DOHH2 (cell line): ENCODE measurements around the gene STAP2.

Source experiments
- H3F3A ChIP-seq: fragments of 200-600 bp; sonication (generic), shearing (Covaris generic); 2 replicates; pipeline ENCODE4 v1.6.0; 2016; ENCODE audit warnings: antibody characterized with exemption, mild to moderate bottlenecking; ENCODE audit not compliant: control insufficient read depth, insufficient read depth
- H3K27ac ChIP-seq: fragments of 200-600 bp; sonication (generic); 2 replicates; pipeline ENCODE4 v1.5.1; 2014; ENCODE audit warnings: low read depth, mild to moderate bottlenecking, low read length, moderate library complexity
- H3K27me3 ChIP-seq: fragments of 200-600 bp; sonication (generic); 2 replicates; pipeline ENCODE4 v1.6.1; 2014; ENCODE audit warnings: mild to moderate bottlenecking, low read length, mixed read lengths; ENCODE audit not compliant: control insufficient read depth
- H3K36me3 ChIP-seq: fragments of 200-600 bp; sonication (generic); 2 replicates; pipeline ENCODE4 v1.6.1; 2014; ENCODE audit warnings: mild to moderate bottlenecking, low read length, moderate library complexity, mixed read lengths; ENCODE audit not compliant: control insufficient read depth
- H3K4me1 ChIP-seq: fragments of 200-600 bp; sonication (generic); 2 replicates; pipeline ENCODE4 v1.6.1; 2014; ENCODE audit warnings: mild to moderate bottlenecking, low read length, mixed read lengths; ENCODE audit not compliant: control insufficient read depth
- H3K4me2 ChIP-seq: fragments of 200-600 bp; sonication (generic); 2 replicates; pipeline ENCODE4 v1.6.0; 2014; ENCODE audit warnings: mild to moderate bottlenecking, low read length, moderate library complexity
- H3K4me3 ChIP-seq: fragments of 200-600 bp; sonication (generic); 2 replicates; pipeline ENCODE4 v1.5.1; 2014; ENCODE audit warnings: mild to moderate bottlenecking, low read length, mixed read lengths
- H3K79me2 ChIP-seq: fragments of 200-600 bp; sonication (generic); 2 replicates; pipeline ENCODE4 v1.6.1; 2014; ENCODE audit warnings: mild to moderate bottlenecking, low read length, mixed read lengths; ENCODE audit not compliant: control insufficient read depth
- H3K9me2 ChIP-seq: fragments of 200-600 bp; sonication (generic); replicated peaks from 2 replicates; pipeline ENCODE4 v1.6.1; 2014; ENCODE audit warnings: mild to moderate bottlenecking, low read length, mixed read lengths; ENCODE audit not compliant: control insufficient read depth
- H3K9me3 ChIP-seq: fragments of 200-600 bp; sonication (generic); 2 replicates; pipeline ENCODE4 v1.6.1; 2014; ENCODE audit warnings: antibody characterized with exemption, low read length, mixed read lengths; ENCODE audit not compliant: control insufficient read depth, insufficient read depth
- H4K20me1 ChIP-seq: fragments of 200-600 bp; sonication (generic); 2 replicates; pipeline ENCODE4 v1.6.0; 2014; ENCODE audit warnings: low read depth, mild to moderate bottlenecking, antibody characterized with exemption, low read length, moderate library complexity; ENCODE audit not compliant: control insufficient read depth, insufficient read depth
- EZH2phosphoT487 ChIP-seq: fragments of 200-600 bp; sonication (generic); IDR thresholded peaks from 2 replicates; pipeline ENCODE4 v1.6.1; 2017; ENCODE audit warnings: borderline replicate concordance, mild to moderate bottlenecking, antibody characterized with exemption, low read length, moderate library complexity, mixed read lengths
- TF ChIP-seq, protein P1 (sequence below): fragments of 200-600 bp; sonication (generic); IDR thresholded peaks from one replicate; pipeline ENCODE4 v1.5.1; 2014; ENCODE audit warnings: antibody characterized with exemption, mild to moderate bottlenecking, low read depth, low read length; ENCODE audit not compliant: poor library complexity, severe bottlenecking

Gene STAP2

DNA sequence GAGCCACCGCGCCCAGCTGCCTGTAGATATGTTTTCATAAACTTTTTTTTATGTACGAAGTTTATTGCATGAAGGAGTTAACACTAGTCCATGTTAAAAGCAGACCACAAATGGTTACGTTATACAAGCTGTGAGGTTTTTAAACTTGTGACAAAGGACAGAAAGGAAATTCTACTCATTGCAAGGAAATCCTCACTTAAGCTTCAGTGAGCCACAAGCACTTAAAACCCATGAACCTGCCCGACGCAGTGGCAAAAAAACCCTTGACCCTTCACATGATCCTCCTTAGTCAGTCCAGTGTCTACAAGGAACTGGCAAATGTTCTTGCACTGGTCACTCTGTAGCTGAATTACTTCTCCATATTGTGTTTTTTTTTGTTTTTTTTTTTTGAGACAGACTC, 8.9 kb upstream of the STAP2 start:
- Histone ChIP-seq H3F3A (no peaks in the 10 kb centered on the region), H3K9me2 (no peaks in the 10 kb centered on the region), H3K79me2 (peaks cover 8% of the 10 kb centered on the region), H3K4me3 (no peak overlapping the region), H3K27me3 (no peaks in the 10 kb centered on the region), H3K9me3 (no peaks in the 10 kb centered on the region), H3K4me1 (peaks cover 8% of the 10 kb centered on the region), H3K36me3 (peaks cover 3% of the 10 kb centered on the region), H3K4me2 (no peak overlapping the region), H3K27ac (no peak overlapping the region), H4K20me1 (no peaks in the 10 kb centered on the region)
- TF ChIP-seq EZH2phosphoT487: no peak
- TF ChIP-seq, protein P1, sequence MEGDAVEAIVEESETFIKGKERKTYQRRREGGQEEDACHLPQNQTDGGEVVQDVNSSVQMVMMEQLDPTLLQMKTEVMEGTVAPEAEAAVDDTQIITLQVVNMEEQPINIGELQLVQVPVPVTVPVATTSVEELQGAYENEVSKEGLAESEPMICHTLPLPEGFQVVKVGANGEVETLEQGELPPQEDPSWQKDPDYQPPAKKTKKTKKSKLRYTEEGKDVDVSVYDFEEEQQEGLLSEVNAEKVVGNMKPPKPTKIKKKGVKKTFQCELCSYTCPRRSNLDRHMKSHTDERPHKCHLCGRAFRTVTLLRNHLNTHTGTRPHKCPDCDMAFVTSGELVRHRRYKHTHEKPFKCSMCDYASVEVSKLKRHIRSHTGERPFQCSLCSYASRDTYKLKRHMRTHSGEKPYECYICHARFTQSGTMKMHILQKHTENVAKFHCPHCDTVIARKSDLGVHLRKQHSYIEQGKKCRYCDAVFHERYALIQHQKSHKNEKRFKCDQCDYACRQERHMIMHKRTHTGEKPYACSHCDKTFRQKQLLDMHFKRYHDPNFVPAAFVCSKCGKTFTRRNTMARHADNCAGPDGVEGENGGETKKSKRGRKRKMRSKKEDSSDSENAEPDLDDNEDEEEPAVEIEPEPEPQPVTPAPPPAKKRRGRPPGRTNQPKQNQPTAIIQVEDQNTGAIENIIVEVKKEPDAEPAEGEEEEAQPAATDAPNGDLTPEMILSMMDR: no peak

DNA sequence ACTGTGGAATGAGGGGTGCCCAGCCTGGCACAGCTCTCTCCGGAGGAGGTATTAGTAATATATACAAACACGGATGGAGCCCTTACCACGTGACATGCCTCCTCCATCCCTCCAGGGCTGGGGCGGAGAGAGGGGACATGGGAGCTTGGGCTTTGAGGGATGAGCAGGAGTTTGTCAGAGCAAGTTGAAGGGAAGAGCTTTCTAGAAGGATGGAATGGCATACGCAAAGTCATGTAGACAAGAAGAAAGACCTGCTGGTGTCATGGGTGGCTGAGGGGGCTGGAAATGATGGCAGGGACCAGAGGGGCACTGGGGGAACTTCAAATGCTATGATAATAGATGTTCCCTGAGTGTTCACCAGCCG, 7.4 kb upstream of the STAP2 start:
- Histone ChIP-seq H3K4me2 (no peak overlapping the region), H3F3A (no peaks in the 10 kb centered on the region), H3K79me2 (peaks cover 8% of the 10 kb centered on the region), H3K4me3 (no peak overlapping the region), H4K20me1 (no peaks in the 10 kb centered on the region), H3K27me3 (no peaks in the 10 kb centered on the region), H3K27ac (no peak overlapping the region), H3K9me2 (no peaks in the 10 kb centered on the region), H3K4me1 (peaks cover 14% of the 10 kb centered on the region), H3K9me3 (no peaks in the 10 kb centered on the region), H3K36me3 (peaks cover 3% of the 10 kb centered on the region)
- TF ChIP-seq EZH2phosphoT487: no peak
- TF ChIP-seq, protein P1: no peak

DNA sequence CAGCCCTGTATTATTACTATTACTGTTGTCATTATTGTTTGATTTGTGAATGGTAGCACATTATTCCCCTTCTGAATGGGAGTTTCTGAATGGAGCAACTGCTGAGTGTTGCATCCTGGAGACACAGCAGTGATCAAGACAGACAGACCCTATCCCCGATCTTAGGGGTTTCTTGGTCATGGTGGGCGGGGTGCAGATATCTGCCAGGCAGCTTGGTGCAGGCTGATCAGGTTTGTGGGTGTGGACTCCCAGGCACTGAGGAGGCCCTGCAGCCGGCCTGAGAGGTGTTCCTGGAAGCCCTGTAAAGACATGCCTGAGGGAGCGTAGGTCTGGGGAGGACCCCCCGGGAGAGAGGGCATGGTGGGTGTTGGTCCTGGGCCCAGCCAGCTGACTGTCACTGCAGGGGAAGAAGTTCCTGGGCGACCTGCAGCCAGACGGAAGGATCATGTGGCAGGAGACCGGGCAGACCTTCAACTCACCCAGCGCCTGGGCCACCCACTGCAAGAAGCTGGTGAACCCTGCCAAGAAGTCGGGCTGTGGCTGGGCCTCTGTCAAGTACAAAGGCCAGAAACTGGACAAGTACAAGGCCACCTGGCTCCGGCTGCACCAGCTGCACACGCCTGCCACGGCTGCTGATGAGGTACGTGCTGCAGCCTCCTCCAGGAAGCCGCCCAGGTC, 6.9 kb upstream of the STAP2 start:
- Histone ChIP-seq H3K4me2 (no peak overlapping the region), H3K9me2 (no peaks in the 10 kb centered on the region), H3F3A (no peaks in the 10 kb centered on the region), H3K4me1 (peaks cover 14% of the 10 kb centered on the region), H3K9me3 (no peaks in the 10 kb centered on the region), H3K27me3 (no peaks in the 10 kb centered on the region), H3K4me3 (no peak overlapping the region), H3K27ac (no peak overlapping the region), H3K36me3 (peaks cover 3% of the 10 kb centered on the region), H3K79me2 (peaks cover 8% of the 10 kb centered on the region), H4K20me1 (no peaks in the 10 kb centered on the region)
- TF ChIP-seq EZH2phosphoT487: no peak
- TF ChIP-seq, protein P1: no peak
